ENCODE measurements around the gene DPP6.

Gene DPP6

DNA sequence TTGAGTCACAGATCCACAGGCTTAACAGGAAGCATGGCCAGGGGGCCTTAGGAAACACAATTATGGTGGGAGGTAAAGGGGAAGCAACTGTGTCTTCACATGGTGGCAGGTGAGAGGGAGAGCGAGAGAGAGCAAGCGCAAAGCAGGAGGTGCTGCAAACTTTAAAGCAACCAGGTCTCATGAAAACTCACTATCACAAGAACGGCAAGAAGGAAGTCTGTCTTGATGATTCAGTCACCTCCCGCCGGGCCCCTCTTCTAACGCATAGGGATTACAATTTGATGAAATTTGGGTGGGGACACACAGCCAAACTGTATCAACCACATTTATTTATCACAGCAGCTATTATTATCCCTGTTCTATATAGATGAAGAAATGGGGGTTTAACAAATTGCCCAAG lies 201.6 kb downstream of the DPP6 start:
- DNase-seq = no peak

DNA sequence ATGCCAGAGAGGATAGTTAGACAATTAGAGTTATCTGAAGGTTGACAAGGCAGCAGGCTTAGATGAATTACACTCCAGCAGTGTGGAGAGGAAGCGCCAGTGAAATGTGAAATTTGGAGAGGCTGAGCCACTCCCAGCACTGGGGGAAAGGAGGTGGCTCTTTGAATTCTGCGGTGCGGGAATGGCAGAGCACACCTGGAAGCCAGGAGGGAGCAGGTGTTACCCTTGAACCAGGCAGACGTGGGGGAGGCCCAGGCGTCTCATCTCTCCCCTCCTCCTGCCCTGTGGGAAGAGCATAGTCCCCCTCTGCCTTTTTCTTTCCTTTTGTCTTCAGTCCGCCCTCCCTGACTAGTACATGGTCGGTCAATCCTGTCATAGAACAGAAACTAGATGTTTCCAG lies 203.1 kb downstream of the DPP6 start:
- peak; percentile 94 for DNase-seq

DNA sequence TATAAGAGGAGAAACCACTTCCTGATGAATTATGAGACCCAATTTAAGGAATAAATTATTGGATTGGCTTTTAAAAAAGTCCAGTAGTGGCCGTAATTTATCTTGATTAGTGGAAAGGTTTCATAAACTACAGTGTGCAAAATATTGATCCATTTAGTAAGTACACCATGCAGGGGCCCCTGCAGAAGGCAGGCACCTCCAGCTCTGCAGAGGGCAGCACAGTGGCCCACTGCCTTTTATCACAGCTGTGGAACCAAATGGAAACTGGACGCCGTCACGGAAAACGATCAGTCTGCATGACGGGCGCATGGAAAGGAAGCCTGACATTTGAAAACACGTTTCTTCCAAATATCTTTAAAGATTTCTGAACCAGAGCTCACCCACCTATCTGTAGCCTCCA lies 204.0 kb downstream of the DPP6 start:
- DNase-seq = no peak

DNA sequence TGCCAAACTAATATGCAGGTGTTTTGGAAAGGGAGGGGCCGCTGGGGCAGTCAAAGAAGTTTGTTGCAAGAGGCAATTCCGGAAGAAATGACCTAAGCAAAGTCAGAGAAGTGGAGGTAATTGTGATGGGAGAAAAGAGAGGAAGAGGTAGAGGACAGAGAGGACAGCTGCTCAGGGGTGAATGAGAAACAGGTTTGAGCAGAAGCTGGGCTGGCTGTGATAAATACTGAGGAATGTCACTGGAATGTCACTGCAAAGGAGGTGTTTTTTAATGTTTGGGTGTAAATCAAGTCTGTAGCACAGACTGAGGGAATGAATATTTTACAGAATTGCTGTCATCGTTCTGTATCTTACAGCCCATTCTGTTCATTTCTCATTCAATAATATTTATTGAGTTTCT lies 207.2 kb downstream of the DPP6 start:
- no peak for DNase-seq

DNA sequence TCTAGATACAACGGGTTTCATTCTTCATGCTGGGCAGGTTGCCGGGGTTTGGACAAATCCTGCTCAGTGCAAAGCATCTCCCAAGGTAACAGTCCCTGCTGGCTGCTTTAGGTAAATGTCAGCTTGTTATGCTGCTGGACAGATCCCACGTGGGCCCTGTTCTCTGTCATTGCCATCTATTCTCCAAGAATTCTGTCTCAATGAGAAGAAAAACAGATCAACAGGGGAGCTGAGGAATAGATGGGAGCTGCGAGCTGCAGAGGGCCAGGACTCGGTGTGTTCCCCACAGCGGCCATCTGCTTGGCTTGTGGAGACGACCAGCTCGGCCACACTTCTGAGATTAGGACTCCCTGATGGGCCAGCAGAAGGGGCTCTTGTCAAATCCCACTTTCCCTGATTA lies 235.2 kb downstream of the DPP6 start:
- no peak for DNase-seq

DNA sequence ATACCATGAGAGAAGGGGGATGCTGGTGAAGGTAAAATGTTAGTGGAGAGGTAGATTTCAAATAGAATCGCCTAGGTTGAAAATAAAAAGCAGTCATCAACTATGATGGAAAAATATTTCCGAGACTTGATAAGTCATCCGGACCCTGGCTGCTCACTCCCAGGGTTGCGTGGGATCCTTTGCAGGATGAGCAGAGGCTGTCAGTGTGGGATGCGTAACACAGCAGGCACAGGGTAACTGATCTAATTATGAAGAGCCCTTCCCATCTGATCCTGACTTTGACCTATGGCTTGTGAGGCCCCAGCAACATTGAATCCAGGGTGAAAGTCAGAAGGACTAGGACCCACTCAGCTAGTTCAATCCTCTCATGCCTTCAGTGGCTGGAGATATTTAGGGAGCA lies 236.9 kb downstream of the DPP6 start:
- DNase-seq = no peak

DNA sequence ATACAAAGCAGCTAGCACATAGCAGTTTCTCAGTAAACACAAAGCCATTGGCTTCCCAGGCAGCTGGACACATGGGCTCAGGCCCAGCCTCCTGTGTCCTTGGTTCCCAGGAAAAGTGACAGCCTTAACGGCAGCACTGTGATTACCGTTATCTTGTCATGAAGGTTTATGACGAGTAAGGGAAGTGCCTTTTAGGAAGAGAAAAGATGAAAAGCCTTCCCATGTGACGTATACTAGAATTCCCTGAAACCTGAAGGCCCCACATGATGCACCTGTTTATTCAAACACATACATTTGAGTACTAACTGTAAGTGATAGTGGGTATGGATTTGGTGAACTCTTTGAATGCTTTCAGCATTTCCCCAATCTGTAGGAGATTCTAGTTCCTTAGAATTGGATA lies 244.2 kb downstream of the DPP6 start:
- no peak for DNase-seq

DNA sequence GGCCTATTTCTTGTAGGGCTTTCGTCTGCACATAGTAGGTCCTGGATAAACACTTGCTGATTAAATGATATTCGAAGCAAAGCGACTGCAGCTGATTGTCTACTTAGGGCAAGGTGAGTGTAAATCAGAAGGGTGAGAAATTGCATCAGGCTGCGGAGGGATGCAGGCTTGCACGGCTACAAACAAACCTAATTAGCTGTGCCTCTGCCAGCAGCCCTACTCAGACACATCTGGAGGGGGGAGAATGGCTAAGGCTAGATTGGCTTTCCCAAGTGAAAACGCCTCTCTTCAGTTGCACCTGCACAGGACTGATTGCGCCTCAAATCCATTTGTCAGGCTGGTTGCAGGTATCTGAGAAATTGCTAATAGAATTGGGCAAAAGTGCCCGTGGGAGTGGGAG lies 247.5 kb downstream of the DPP6 start:
- no peak for DNase-seq

DNA sequence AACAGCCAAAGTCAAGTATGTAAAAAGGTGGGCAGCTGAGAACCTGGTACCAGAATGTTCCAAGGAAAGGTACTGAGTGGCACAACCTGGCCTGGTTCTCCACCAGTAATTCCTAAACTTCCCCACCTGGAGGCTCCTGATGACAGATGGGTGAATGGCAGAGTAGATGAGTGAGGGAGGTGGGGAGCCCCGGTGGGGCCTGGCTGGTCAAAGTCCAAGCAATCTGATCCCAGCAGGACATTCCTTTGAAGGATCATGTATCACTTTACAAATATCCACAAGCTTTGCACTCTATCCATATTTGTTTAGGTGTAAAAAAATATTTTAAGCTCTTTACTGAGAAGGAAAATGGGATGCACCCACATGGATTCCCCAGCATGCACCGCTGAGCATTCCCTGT lies 250.2 kb downstream of the DPP6 start:
- DNase-seq = no peak

DNA sequence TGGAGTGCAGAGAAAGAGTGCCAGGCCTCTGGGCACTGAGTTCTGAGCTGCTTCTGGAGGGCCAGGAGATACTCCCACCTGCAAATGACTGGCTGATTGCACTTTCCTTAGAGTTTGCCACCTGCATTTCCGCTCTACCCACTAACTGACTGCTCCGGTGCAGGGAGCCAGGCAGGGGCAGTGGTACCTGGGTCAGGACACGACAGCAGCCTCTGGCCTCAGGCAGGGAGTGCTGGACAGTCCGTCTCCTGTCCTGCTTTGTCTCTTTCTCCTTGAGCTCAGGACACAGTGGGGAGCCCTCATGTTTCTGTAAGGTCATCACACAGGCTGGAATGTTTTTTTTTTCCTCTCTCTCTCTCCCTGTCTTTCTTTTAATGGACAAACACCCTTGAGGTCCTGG lies 252.0 kb downstream of the DPP6 start:
- no peak for DNase-seq

DNA sequence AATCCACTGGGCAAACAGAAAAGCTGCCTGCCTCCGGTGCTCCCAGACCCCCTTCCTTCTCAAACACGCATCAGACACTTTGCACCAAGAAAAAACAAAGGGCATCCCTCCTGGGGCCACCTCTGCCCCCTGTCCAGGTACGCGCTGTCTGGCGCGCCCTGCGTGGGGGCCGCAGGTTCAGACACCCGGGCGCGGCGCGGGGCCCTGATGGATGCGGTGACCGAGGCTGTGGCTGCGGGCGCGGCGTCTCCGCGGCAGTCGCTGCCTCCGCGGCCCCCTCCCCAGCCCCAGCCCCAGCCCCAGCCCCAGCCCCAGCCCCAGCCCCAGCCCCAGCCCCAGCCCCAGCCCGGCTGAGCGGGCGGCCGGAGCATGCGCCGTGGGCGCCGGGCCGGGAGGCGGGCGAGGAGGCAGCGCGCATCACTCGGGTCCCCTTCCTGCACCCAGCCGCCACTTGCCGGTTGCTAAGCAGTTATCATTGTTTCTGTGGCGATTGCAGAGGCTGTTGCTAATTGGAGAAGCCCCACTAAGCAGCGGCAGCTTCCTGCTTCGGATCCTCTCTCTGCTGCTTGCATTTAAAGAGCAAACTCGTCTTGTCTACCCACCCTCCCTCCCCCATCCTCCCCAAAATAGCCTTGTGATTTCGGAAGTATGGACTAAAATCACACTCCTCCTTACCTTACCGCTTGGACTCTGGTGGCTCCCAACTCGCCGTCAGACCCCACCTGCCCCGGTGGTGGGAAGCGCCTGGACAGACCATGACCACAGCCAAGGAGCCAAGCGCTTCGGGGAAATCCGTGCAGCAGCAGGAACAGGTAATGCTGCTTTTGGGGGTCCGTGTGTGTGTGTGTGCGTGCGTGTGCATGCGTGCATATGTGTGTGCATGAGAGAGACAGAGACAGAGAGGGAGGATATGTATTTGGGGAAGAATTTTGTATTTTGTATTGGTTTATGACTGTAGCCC lies 252.8 kb downstream of the DPP6 start:
- peak; percentile 65 for DNase-seq

DNA sequence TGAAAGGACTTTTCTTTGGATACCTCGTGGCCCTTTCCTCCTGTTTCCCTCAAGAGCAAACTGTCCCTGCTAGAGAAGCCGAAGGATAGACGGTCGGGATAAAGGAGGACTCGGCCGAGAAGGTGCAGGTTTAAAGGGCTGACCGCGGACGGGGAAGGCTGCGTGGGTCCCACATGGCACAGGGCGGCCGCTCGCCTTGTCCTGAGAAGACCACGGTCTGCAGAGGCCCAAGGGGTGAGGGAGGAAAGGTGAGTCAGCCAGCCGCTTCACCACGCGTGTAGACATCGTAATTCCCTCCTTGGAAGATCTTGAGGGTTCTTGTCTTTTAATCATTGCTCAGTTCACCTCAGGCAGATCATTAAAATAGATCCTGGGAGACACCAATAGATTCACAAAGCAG lies 253.8 kb downstream of the DPP6 start:
- DNase-seq = no peak

DNA sequence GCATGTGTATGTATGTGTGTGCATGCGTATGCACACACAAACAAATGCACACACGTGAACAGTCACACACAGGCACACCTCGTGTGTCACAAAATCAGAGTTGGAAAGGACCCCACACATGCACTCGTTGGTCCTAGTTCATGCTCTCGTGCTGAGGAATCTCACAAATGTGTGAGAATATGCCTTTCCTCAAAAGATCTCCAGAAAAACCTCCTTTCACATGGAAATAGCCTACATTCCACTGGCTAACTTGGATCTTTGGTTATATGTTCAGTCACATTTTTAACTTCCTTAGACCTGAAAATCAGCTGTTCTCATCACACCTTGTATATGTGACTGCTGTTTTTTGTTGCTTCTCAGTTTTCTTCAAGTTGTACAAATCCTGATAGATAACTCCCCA lies 256.7 kb downstream of the DPP6 start:
- DNase-seq = no peak

DNA sequence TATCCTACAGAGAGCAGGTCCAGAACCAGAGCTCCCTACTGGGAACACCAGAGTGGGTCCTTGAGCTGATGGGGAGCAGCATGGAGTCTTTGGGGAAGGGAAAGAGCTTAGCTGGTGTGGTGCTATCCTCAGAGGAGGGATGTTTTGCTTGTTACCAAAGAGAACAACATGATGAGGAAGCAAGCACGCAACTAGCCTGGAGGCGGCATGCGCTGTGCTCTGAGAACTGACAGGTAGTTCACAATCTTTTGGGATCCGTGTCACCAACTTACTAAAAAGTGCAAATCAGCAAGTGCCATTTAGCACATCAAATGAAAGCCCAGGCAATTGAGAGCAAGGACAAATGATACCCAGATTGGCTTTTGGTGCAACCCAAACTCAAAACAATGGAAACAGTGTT lies 257.9 kb downstream of the DPP6 start:
- no peak for DNase-seq

DNA sequence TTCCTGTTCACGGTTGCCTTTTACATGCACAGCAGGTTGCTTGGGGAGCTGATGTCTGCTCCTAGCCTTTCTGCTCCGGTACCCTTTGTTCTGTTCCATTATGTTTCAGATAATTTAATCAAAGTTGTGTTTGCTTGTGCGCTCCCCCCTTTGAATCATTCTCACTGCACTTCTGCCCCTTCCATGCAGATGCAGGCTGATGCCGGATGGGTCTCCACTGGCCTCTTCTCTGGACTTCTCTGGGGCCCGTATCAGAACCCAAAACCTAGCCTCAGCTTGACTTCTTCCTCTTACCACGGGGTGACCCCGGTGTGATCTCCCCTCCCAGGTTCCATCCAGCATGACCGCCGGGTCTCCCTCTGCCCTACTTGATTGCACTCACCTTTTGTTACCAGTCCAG lies 272.0 kb downstream of the DPP6 start:
- DNase-seq = no peak

DNA sequence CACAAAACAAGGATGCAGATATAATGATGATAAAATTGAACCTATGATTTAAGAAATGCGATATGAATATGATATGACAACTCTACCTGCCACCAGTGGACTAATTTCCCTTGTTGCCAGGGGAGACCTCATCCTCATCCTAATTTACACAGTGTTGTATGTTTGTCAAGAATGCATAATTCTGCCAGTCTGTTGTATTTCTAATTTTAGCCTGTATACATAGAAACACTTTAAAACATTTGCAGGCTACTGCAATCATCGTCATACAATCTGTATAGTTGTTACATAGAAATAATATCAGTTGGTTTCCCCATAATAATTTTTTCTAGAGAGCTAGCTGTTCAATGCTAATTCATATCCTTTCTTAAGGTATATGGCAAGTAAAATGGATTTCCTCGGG lies 274.2 kb downstream of the DPP6 start:
- DNase-seq = no peak

DNA sequence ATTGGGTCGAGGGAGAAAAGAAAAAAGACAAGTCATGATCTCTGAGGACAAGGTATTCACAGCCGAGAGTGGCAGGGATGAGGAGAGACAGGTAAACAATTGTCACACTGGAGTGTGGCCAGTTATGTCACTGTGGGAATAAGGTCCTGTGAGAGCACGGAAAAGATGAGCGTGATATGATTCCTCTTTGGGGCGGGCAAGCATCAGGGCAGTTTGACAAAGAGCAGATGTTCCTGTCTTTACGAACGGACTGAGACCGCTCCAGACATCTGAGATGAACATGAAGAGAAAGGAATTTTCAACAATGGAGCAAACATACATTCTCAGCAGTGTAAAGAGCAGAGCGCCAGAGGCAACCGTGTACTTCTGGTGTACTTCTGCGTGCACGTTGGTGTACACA lies 278.1 kb downstream of the DPP6 start:
- no peak for DNase-seq

DNA sequence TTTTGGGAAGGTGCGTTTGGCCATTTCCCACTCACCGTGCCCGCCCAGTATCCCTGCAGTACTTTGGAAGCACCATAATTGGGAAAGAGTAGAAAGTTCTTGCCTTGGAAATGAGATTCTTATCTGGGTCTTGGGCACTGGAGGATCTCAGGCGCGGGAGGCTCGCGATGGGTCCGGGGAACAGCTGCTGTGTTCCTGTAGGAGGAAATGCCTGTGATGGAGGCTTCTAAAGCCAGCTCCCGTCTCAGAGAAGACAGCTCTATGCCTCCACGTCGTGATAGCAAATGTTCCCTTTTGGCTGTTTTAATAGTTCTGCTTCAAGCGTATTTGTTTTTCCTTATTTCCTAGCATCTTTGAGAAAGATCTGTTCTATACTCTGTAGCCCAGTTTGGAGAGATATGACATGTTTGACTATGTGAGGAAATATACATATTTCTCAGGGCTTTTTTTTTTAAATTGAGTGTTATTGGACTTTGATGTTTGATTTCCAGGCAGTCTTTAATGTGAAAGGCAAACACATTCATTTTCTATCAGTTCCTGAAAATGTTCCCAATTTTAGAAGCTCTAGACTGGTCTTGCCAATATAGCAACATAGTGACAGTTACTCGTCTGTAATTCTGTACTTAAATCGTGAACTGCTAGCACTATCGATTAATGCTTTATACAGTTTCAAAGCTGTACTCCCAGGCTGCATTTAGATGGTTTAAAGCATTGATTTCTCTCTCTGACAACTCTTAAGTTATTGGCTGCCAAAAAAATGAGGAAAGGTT lies 280.8 kb downstream of the DPP6 start:
- no peak for DNase-seq

DNA sequence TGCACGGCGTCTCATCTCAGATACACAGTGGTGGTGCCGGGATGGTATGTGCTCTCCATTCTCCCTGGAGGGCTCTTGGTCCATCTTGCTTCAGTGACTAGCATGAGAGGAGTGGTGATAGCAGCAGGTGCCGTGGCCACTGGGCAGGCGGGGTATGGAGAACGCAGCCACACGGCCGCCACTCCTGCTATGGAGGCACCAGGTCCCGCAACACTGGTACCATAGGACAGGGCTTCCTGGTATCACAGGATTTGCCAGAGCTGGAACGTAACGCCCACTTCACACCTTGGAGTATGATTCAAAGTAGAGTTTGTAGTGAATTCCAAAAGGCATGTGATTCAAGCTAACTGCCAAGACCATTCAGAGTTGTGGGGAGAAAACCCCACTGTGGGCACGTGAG lies 284.1 kb downstream of the DPP6 start:
- no peak for DNase-seq

DNA sequence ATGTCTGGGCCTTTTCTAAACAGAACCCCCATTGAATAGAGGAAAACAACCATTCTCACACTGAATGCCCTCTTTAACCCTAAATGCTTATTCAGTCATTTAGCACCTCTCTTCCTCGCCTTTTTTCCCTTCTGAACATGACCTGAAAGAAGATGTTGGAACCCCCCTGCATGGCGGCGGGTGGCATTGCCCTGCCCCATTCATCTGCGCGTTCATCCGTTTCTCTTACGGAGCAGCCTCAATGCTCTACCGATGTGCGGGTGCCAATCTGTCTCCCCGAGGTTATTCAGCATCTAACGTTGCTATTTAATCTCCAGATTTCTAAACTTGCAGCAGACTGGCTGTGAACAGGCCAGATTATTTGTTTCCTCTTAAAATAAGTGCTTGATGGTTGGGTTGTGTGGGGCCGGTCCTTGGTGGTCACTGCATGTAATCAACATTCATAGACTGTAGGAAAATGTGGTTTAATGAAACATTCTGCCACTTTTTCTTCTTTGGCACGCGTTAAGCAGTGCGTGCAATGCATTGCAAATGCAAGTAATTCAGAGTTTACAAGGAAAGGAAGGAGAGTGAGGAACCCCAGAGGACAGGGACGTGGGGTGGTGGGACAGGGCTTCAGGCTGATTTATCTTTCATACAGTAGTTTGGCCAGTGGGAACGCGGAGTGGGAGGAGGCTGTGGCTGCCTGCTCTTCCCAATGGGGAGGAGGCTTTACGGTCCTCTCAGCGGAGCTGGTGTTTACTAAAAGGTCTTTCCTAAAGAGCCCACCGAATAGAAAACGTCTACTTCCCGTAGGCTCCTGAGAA lies 286.7 kb downstream of the DPP6 start:
- DNase-seq = no peak

DNA sequence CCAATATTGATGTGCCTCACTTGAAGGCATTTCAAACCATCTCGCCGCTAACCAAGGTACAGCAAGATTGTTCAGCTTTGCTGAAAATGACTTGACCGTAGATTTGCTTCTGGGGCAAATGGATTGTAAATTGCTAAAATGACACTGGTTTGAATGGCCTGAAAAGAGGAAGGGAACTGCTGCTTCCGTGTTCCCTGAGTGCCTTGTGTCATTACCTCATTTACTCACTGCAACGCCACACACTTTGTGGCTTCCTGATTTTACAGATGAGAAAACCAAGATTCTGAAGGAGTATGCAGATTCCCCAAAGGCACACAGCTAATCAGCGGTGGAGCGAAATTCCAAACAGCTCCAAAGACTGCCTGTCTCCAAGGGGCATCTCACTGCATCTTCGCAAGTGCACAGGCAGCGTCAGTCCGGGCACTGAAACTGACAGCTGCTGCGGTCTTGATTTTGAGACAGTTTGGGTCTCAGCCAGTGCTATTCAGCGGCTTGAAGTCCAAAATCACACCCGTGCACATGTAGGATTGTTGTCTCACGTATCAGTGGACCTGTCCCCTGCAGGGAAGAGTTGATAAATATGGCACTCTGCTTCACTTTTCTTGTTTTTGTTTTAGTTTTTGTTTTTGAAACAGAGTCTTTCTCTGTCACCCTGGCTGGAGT lies 290.9 kb downstream of the DPP6 start:
- DNase-seq = no peak

DNA sequence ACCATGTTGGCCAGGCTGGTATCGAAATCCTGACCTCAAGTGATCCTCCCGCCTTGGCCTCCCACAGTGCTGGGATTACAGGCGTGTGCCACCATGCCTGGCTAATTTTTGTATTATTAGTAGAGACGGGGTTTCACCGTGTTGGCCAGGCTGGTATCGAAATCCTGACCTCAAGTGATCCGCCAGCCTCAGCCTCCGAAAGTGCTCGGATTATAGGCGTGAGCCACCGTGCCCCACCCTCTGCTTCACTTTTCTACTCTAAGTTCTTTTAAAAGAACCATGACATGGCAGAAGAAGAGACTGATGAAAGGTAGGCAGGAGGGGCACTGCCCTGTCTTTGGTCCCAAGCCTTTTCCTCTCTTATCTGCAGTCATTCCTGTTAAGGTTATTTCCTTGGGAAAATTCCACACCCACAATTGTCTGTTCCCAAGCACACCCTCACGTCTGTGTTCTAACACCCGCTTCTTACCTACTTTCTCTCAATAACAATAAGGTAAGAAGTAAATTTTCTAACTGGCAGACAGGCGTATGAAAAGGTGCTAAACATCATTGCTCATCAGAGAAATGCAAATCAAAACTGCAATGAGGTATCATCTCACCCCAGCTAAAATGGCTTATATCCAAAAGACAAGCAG lies 291.7 kb downstream of the DPP6 start:
- no peak for DNase-seq

Data from NCI-H345 (cell line).